ENCODE data around the gene CSTF1.

CSTF1 gene

GRCh38 chr20:56347628-56348304, 44.7 kb upstream of the CSTF1 start:
- Histone ChIP-seq H3K27ac (no peak overlapping the region), H3K36me3 (ENCODE audit: control insufficient read depth, insufficient read depth, low read length) (no peaks in the 10 kb centered on the region)

GRCh38 chr20:56348305-56348693, 44.1 kb upstream of the CSTF1 start:
- H3K9ac ChIP-seq: no peak overlapping the region
- no peak overlapping the region for H3K27ac ChIP-seq
- H3K79me2 ChIP-seq: no peaks in the 10 kb centered on the region
- H3K27me3 ChIP-seq (ENCODE audit: control insufficient read depth, insufficient read depth, low read length): no peaks in the 10 kb centered on the region
- H3K36me3 ChIP-seq (ENCODE audit: control insufficient read depth, insufficient read depth, low read length): no peaks in the 10 kb centered on the region
- no peak overlapping the region for H3K4me3 ChIP-seq (ENCODE audit: low read depth, low read length)
- no peak overlapping the region for H3K4me2 ChIP-seq (ENCODE audit: low read length)
- H3K9me3 ChIP-seq (ENCODE audit: control insufficient read depth, low read length): no peaks in the 10 kb centered on the region
- H3K4me1 ChIP-seq: no peaks in the 10 kb centered on the region
- no peak overlapping the region for H2AFZ ChIP-seq
- TF ChIP-seq CTCF (IDR thresholded peaks at IDR 0.05): no peak

More at GRCh38 chr20:56347628-56348304, 44.7 kb upstream of the CSTF1 start:
- no peak overlapping the region for H2AFZ ChIP-seq
- H3K9me3 ChIP-seq (ENCODE audit: control insufficient read depth, low read length): no peaks in the 10 kb centered on the region
- H3K79me2 ChIP-seq: no peaks in the 10 kb centered on the region
- H3K4me3 ChIP-seq (ENCODE audit: low read depth, low read length): no peak overlapping the region
- H3K4me1 ChIP-seq: no peaks in the 10 kb centered on the region
- H3K27me3 ChIP-seq (ENCODE audit: control insufficient read depth, insufficient read depth, low read length): no peaks in the 10 kb centered on the region
- TF ChIP-seq CTCF (IDR thresholded peaks at IDR 0.05): no peak
- H3K4me2 ChIP-seq (ENCODE audit: low read length): no peak overlapping the region
- H3K9ac ChIP-seq: no peak overlapping the region

DNA sequence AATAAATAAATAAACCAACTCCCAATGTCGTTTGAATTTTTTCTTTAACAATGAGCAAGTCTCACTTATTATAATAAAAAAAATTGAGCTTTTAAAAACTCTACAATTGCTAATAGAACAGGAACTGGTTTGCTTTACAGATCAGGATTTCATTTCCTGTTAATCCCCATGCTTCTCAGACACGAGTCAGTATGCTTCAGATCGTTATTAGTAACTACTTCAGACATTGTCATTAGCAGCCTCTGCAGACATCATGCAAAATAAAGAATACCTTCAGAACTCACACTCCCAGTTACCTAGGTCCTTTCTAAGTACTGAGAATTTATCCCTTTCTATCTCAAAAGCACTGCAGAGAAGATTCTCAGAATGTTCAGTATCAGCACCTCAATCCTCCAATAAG, 43.7 kb upstream of the CSTF1 start:
- Histone ChIP-seq H3K79me2 (no peaks in the 10 kb centered on the region), H3K9me3 (ENCODE audit: control insufficient read depth, low read length) (no peaks in the 10 kb centered on the region), H3K27ac (no peak overlapping the region), H3K9ac (no peak overlapping the region), H3K4me1 (no peaks in the 10 kb centered on the region), H3K27me3 (ENCODE audit: control insufficient read depth, insufficient read depth, low read length) (no peaks in the 10 kb centered on the region), H3K36me3 (ENCODE audit: control insufficient read depth, insufficient read depth, low read length) (no peaks in the 10 kb centered on the region), H2AFZ (no peak overlapping the region), H3K4me2 (ENCODE audit: low read length) (no peak overlapping the region), H3K4me3 (ENCODE audit: low read depth, low read length) (no peak overlapping the region)
- TF ChIP-seq CTCF (IDR thresholded peaks at IDR 0.05): no peak

DNA sequence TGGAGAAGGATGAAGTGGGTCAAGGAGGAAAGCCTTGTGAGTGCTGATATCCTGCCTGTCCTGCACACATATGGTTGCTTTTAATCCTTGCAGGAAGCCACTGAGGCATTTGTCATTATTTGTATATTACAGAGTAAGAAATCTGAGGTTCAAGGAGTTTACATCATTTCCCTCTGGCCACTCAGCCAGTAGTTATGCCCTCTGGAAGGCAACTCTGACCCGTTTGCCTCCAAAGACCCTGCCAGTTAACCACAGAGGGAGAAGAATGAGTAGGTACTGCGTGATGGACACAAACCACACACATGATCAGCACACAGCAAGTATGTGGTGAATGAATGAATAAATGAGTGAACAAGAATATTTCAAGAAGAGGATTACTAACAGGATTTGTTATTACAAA, 41.6 kb upstream of the CSTF1 start:
- no peaks in the 10 kb centered on the region for H3K9me3 ChIP-seq (ENCODE audit: control insufficient read depth, low read length)
- no peak overlapping the region for H3K4me2 ChIP-seq (ENCODE audit: low read length)
- no peak overlapping the region for H3K27ac ChIP-seq
- no peaks in the 10 kb centered on the region for H3K79me2 ChIP-seq
- TF ChIP-seq CTCF (IDR thresholded peaks at IDR 0.05): no peak
- no peaks in the 10 kb centered on the region for H3K27me3 ChIP-seq (ENCODE audit: control insufficient read depth, insufficient read depth, low read length)
- H2AFZ ChIP-seq: no peak overlapping the region
- H3K4me1 ChIP-seq: no peaks in the 10 kb centered on the region
- no peaks in the 10 kb centered on the region for H3K36me3 ChIP-seq (ENCODE audit: control insufficient read depth, insufficient read depth, low read length)
- no peak overlapping the region for H3K4me3 ChIP-seq (ENCODE audit: low read depth, low read length)
- no peak overlapping the region for H3K9ac ChIP-seq

Data from parathyroid adenoma (tissue), 2 donors.